HL-60 (cell line): ENCODE data around the gene MVK.

Experiments
- GABPA ChIP-seq: IDR thresholded peaks from 2 replicates; pipeline ENCODE4 v1.6.1; 2012; ENCODE audit warnings: low read depth
- POLR2AphosphoS5 ChIP-seq: IDR thresholded peaks from 2 replicates; pipeline ENCODE4 v1.6.1; 2012; ENCODE audit warnings: low read depth
- SPI1 ChIP-seq: IDR thresholded peaks from 2 replicates; pipeline ENCODE4 v1.6.1; 2012; ENCODE audit warnings: low read depth, mild to moderate bottlenecking, borderline replicate concordance
- TF ChIP-seq, protein P1 (sequence below): IDR thresholded peaks from one replicate; pipeline ENCODE4 v1.5.1; 2011; ENCODE audit warnings: low read length, control low read depth, inconsistent platforms; ENCODE audit not compliant: insufficient read depth
- TF ChIP-seq, protein P2 (sequence below): IDR thresholded peaks from 2 replicates; pipeline ENCODE4 v1.6.1; 2012; ENCODE audit warnings: low read depth; ENCODE audit not compliant: insufficient replicate concordance

DNA sequence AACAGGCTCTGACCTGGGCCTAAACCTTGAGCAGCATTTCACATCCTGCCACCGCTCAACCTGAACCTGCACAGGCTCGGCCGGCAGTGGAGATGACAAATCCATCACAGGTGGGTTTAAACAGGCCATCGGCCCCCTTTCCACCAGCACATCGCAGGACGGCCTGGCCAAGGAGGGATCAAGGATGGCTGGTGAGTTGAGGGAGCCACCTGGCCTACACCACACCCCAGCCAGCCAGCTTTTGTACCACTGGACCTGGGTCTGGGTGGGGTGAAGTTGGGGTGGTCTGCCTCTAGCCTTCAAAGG, 14.4 kb upstream of the MVK start:
- TF ChIP-seq, protein P1, sequence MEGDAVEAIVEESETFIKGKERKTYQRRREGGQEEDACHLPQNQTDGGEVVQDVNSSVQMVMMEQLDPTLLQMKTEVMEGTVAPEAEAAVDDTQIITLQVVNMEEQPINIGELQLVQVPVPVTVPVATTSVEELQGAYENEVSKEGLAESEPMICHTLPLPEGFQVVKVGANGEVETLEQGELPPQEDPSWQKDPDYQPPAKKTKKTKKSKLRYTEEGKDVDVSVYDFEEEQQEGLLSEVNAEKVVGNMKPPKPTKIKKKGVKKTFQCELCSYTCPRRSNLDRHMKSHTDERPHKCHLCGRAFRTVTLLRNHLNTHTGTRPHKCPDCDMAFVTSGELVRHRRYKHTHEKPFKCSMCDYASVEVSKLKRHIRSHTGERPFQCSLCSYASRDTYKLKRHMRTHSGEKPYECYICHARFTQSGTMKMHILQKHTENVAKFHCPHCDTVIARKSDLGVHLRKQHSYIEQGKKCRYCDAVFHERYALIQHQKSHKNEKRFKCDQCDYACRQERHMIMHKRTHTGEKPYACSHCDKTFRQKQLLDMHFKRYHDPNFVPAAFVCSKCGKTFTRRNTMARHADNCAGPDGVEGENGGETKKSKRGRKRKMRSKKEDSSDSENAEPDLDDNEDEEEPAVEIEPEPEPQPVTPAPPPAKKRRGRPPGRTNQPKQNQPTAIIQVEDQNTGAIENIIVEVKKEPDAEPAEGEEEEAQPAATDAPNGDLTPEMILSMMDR: no peak
- TF ChIP-seq POLR2AphosphoS5: no peak
- TF ChIP-seq SPI1: no peak
- no peak for TF ChIP-seq GABPA
- TF ChIP-seq, protein P2, sequence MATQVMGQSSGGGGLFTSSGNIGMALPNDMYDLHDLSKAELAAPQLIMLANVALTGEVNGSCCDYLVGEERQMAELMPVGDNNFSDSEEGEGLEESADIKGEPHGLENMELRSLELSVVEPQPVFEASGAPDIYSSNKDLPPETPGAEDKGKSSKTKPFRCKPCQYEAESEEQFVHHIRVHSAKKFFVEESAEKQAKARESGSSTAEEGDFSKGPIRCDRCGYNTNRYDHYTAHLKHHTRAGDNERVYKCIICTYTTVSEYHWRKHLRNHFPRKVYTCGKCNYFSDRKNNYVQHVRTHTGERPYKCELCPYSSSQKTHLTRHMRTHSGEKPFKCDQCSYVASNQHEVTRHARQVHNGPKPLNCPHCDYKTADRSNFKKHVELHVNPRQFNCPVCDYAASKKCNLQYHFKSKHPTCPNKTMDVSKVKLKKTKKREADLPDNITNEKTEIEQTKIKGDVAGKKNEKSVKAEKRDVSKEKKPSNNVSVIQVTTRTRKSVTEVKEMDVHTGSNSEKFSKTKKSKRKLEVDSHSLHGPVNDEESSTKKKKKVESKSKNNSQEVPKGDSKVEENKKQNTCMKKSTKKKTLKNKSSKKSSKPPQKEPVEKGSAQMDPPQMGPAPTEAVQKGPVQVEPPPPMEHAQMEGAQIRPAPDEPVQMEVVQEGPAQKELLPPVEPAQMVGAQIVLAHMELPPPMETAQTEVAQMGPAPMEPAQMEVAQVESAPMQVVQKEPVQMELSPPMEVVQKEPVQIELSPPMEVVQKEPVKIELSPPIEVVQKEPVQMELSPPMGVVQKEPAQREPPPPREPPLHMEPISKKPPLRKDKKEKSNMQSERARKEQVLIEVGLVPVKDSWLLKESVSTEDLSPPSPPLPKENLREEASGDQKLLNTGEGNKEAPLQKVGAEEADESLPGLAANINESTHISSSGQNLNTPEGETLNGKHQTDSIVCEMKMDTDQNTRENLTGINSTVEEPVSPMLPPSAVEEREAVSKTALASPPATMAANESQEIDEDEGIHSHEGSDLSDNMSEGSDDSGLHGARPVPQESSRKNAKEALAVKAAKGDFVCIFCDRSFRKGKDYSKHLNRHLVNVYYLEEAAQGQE: no peak
